HepG2 (cell line): Measurements from ENCODE around the gene IL17RB. TPM values are rescaled to one million over a fixed set of nuclear protein-coding genes. Genes with fewer than 3 reads are reported as not detected.

Source experiments
- ARNT ChIP-seq: fragments of 450-650 bp; IDR thresholded peaks from 2 replicates; pipeline ENCODE4 v1.6.1; 2017
- ISX ChIP-seq: sonication (generic); formaldehyde crosslinking; conservative IDR thresholded peaks from 2 replicates; pipeline ENCODE4 v1.5.0; 2020; ENCODE audit warnings: missing genetic modification reagents
- NCOA2 ChIP-seq: sonication (generic); formaldehyde crosslinking; IDR thresholded peaks from 2 replicates; pipeline ENCODE4 v1.8.0; 2022; ENCODE audit warnings: inconsistent platforms
- PCBP2 ChIP-seq: fragments of 200-400 bp; formaldehyde crosslinking; optimal IDR thresholded peaks from 2 replicates; pipeline ENCODE3; 2018; ENCODE audit warnings: low read length, low read depth; ENCODE audit not compliant: poor library complexity, severe bottlenecking
- POLR2AphosphoS2 ChIP-seq: IDR thresholded peaks from 2 replicates; pipeline ENCODE4 v1.6.1; 2011; ENCODE audit warnings: low read depth, low read length, improper control_type of control experiment
- SKI ChIP-seq: fragments of 450-650 bp; IDR thresholded peaks from one replicate; pipeline ENCODE4 v1.6.1; 2018; ENCODE audit warnings: mild to moderate bottlenecking; ENCODE audit not compliant: partially characterized antibody
- ZNF230 ChIP-seq: sonication (generic); formaldehyde crosslinking; IDR thresholded peaks from 2 replicates; pipeline ENCODE4 v1.4.0; 2020; ENCODE audit warnings: mild to moderate bottlenecking, missing genetic modification reagents
- polyA plus RNA-seq, 8 experiments: library from polyadenylated mRNA; depleted of rRNA in 3 of 8; stranded (reverse) in 7 of 8; unstranded in 1 of 8; fragments of >200 nt; fragmentation: Illumina TruSeq in 4 of 8; extraction: Trizol in 4 of 8; gene quantifications; 2 replicates each; pipeline versions ENCODE4 v1.2.1 to v1.2.3, GENCODE V29; 2011 to 2016; ENCODE audit warnings: low read depth in 4 of 8, missing spikeins in 1 of 8, mixed read lengths in 1 of 8; ENCODE audit not compliant: insufficient read depth in 1 of 8
- total RNA-seq, 5 experiments: library from RNA; depleted of rRNA; stranded (reverse); fragments of >200 nt; fragmentation: Illumina TruSeq; extraction: Trizol; gene quantifications; 2 replicates each; pipeline ENCODE4 v1.2.3, GENCODE V29; 2016; ENCODE audit warnings: low read depth in 1 of 5
- TF ChIP-seq, protein P1 (sequence below), 2 experiments: sonication (generic) in 1 of 2; formaldehyde crosslinking in 1 of 2; IDR thresholded peaks; 2 replicates each; pipeline versions ENCODE4 v1.4.0 to v1.6.1; 2018 to 2020; ENCODE audit warnings: missing genetic modification reagents in 2 of 2, borderline replicate concordance in 1 of 2, low read depth in 1 of 2, mild to moderate bottlenecking in 1 of 2, missing biosample characterization in 1 of 2
- TF ChIP-seq, protein P2 (sequence below): sonication (generic); formaldehyde crosslinking; IDR thresholded peaks from 2 replicates; pipeline ENCODE4 v1.8.0; 2022; ENCODE audit warnings: mild to moderate bottlenecking, missing genetic modification reagents
- TF ChIP-seq, protein P3 (sequence below), 2 experiments: fragments of 450-650 bp in 1 of 2; sonication (generic) in 1 of 2; formaldehyde crosslinking in 1 of 2; IDR thresholded peaks; 2 replicates each; pipeline versions ENCODE4 v1.6.1 to v1.8.0; 2016 to 2022; ENCODE audit warnings: antibody characterized with exemption in 1 of 2, mild to moderate bottlenecking in 1 of 2, missing genetic modification reagents in 1 of 2
- TF ChIP-seq, protein P4 (sequence below): sonication (generic); formaldehyde crosslinking; IDR thresholded peaks from 2 replicates; pipeline ENCODE4 v1.8.1; 2023; ENCODE audit warnings: missing genetic modification reagents, inconsistent platforms, borderline replicate concordance
- TF ChIP-seq, protein P5 (sequence below): sonication (generic); formaldehyde crosslinking; IDR thresholded peaks from 2 replicates; pipeline ENCODE4 v1.5.0; 2020; ENCODE audit warnings: missing genetic modification reagents, mild to moderate bottlenecking, borderline replicate concordance

The IL17RB gene
- total and polyA plus RNA-seq, 2 of the 13 experiments (the other 11 are each of a cell fraction or from before 2014, with no cell fraction given) = 130 to 190 TPM

DNA sequence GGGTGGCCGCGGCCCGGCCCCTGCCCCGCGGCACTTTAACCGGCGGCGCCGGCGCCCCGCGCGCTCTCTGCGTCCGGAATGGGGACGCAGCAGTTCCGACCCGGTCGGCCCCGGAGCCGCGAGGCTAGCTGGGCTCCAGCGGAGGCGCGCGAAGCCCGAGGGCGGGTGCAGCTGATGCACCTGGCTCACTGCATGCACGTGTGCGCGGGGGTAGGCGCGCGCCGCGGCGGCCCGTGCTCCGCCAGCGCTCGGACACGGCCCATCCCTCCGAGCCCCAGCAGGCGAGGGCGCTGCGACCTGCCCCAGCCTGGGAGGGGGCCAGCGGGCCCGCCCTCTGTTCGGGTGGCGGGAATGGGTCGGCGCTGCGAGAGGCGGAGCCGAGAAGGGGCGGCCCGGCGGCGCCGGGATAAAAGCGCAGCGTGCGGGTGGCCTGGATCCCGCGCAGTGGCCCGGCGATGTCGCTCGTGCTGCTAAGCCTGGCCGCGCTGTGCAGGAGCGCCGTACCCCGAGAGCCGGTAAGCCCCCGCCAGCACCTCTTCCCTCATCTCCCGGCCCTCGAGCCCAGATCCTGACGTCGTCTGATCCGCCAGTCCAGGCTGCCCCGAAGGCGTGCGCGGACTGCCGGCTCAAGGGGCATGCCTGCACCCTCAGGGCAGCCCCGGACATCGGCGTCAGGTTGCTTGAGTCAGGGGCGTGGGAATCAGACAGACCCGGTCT lies at the start of gene IL17RB, which contains the start of gene CHDH (continued):
- TF ChIP-seq, protein P1, sequence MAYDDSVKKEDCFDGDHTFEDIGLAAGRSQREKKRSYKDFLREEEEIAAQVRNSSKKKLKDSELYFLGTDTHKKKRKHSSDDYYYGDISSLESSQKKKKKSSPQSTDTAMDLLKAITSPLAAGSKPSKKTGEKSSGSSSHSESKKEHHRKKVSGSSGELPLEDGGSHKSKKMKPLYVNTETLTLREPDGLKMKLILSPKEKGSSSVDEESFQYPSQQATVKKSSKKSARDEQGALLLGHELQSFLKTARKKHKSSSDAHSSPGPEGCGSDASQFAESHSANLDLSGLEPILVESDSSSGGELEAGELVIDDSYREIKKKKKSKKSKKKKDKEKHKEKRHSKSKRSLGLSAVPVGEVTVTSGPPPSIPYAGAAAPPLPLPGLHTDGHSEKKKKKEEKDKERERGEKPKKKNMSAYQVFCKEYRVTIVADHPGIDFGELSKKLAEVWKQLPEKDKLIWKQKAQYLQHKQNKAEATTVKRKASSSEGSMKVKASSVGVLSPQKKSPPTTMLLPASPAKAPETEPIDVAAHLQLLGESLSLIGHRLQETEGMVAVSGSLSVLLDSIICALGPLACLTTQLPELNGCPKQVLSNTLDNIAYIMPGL (CRISPR knock-in tag; IDR thresholded peaks at IDR 0.05; ENCODE audit: borderline replicate concordance in 1 of 2, low read depth in 1 of 2) = peak; percentile 77 to 79; a peak in 3 of 4 replicates
- TF ChIP-seq ARNT (no peak), ZNF230 (CRISPR knock-in tag) (peak; percentile 92; the same call in 1 of the 2 replicates), PCBP2 (no peak), ISX (CRISPR knock-in tag) (no peak), NCOA2 (CRISPR knock-in tag) (peak; percentile 59), SKI (peak; percentile 60), POLR2AphosphoS2 (no peak)
- TF ChIP-seq, protein P2, sequence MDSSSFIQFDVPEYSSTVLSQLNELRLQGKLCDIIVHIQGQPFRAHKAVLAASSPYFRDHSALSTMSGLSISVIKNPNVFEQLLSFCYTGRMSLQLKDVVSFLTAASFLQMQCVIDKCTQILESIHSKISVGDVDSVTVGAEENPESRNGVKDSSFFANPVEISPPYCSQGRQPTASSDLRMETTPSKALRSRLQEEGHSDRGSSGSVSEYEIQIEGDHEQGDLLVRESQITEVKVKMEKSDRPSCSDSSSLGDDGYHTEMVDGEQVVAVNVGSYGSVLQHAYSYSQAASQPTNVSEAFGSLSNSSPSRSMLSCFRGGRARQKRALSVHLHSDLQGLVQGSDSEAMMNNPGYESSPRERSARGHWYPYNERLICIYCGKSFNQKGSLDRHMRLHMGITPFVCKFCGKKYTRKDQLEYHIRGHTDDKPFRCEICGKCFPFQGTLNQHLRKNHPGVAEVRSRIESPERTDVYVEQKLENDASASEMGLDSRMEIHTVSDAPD (CRISPR knock-in tag) = peak; percentile 58; the same call in 1 of the 2 replicates
- TF ChIP-seq, protein P3, sequence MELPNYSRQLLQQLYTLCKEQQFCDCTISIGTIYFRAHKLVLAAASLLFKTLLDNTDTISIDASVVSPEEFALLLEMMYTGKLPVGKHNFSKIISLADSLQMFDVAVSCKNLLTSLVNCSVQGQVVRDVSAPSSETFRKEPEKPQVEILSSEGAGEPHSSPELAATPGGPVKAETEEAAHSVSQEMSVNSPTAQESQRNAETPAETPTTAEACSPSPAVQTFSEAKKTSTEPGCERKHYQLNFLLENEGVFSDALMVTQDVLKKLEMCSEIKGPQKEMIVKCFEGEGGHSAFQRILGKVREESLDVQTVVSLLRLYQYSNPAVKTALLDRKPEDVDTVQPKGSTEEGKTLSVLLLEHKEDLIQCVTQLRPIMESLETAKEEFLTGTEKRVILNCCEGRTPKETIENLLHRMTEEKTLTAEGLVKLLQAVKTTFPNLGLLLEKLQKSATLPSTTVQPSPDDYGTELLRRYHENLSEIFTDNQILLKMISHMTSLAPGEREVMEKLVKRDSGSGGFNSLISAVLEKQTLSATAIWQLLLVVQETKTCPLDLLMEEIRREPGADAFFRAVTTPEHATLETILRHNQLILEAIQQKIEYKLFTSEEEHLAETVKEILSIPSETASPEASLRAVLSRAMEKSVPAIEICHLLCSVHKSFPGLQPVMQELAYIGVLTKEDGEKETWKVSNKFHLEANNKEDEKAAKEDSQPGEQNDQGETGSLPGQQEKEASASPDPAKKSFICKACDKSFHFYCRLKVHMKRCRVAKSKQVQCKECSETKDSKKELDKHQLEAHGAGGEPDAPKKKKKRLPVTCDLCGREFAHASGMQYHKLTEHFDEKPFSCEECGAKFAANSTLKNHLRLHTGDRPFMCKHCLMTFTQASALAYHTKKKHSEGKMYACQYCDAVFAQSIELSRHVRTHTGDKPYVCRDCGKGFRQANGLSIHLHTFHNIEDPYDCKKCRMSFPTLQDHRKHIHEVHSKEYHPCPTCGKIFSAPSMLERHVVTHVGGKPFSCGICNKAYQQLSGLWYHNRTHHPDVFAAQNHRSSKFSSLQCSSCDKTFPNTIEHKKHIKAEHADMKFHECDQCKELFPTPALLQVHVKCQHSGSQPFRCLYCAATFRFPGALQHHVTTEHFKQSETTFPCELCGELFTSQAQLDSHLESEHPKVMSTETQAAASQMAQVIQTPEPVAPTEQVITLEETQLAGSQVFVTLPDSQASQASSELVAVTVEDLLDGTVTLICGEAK (IDR thresholded peaks at IDR 0.05) = no peak
- TF ChIP-seq, protein P3 (CRISPR knock-in tag; IDR thresholded peaks at IDR 0.05) = peak; percentile 81
- TF ChIP-seq, protein P4, sequence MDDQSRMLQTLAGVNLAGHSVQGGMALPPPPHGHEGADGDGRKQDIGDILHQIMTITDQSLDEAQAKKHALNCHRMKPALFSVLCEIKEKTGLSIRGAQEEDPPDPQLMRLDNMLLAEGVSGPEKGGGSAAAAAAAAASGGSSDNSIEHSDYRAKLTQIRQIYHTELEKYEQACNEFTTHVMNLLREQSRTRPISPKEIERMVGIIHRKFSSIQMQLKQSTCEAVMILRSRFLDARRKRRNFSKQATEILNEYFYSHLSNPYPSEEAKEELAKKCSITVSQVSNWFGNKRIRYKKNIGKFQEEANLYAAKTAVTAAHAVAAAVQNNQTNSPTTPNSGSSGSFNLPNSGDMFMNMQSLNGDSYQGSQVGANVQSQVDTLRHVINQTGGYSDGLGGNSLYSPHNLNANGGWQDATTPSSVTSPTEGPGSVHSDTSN = peak; percentile 58; the same call in 1 of the 2 replicates
- TF ChIP-seq, protein P5, sequence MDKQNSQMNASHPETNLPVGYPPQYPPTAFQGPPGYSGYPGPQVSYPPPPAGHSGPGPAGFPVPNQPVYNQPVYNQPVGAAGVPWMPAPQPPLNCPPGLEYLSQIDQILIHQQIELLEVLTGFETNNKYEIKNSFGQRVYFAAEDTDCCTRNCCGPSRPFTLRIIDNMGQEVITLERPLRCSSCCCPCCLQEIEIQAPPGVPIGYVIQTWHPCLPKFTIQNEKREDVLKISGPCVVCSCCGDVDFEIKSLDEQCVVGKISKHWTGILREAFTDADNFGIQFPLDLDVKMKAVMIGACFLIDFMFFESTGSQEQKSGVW (CRISPR knock-in tag) = peak; percentile 68; the same call in 1 of the 2 replicates
